Stimulated activated effector memory CD8-positive, alpha-beta T cell treated with anti-CD3 and anti-CD28 coated beads, Interleukin-12 subunit alpha, Interleukin-12 subunit beta, amount 100 ng/mL, for 72 hours (primary cell): Measurements from ENCODE around the gene SDF2.
"Not testable (repeated sequence)": the region's sequence is repeated elsewhere in the genome, so short reads cannot be mapped to it uniquely, and the experiment has no call there.

ENCODE experiments used
- ATAC-seq: fragments of 150-1000 bp; cut with Tn5 transposase; 2 replicates; pipeline ENCODE4 v1.10.0; 2021
- DNase-seq, 2 donors: peaks; one replicate each; pipeline ENCODE4 v3.0.0; 2021 to 2022; ENCODE audit warnings: low spot score in 2 of 2
- H3K27ac Mint-ChIP-seq: one replicate; pipeline ENCODE4 v1.8.0; 2022; ENCODE audit warnings: mild to moderate bottlenecking, mixed read lengths
- H3K36me3 Mint-ChIP-seq: one replicate; pipeline ENCODE4 v1.8.0; 2022; ENCODE audit warnings: mild to moderate bottlenecking, mixed read lengths
- H3K4me1 Mint-ChIP-seq: one replicate; pipeline ENCODE4 v1.8.0; 2022; ENCODE audit warnings: mixed read lengths
- H3K4me3 Mint-ChIP-seq: one replicate; pipeline ENCODE4 v1.8.0; 2022; ENCODE audit warnings: mild to moderate bottlenecking, mixed read lengths
- H3K9me3 Mint-ChIP-seq: one replicate; pipeline ENCODE4 v1.8.0; 2022; ENCODE audit warnings: mixed read lengths

SDF2 gene

DNA sequence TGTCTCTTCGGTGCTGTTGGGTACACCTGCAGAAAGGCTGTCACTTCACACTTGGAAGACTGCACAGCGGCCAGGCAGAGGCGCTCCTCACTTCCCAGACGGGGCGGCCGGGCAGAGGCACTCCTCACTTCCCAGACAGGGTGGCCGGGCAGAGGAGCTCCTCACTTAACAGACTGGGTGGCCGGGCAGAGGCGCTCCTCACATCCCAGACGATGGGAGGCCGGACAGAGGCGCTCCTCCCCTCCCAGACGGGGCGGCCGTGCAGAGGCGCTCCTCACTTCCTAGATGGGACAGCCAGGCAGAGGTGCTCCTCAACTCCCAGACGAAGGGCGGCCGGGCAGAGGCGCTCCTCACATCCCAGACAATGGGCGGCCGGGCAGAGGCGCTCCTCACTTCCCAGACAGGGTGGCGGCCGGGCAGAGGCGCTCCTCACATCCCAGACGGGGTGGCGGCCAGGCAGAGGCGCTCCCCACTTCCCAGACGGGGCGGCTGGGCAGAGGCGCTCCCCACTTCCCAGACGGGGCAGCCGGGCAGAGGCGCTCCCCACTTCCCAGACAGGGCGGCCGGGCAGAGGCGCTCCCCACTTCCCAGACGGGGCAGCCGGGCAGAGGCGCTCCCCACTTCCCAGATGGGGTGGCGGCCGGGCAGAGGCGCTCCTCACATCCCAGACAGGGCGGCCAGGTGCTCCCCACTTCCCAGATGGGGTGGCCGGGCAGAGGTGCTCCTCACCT lies 2.8 kb downstream of the SDF2 start:
- not testable (repeated sequence) for ATAC-seq, H3K27ac Mint-ChIP-seq, H3K4me3 Mint-ChIP-seq, DNase-seq, H3K9me3 Mint-ChIP-seq
- peaks cover 39% of the 10 kb centered on the region for H3K4me1 Mint-ChIP-seq
- H3K36me3 Mint-ChIP-seq, result peaks cover 73% of the 10 kb centered on the region

DNA sequence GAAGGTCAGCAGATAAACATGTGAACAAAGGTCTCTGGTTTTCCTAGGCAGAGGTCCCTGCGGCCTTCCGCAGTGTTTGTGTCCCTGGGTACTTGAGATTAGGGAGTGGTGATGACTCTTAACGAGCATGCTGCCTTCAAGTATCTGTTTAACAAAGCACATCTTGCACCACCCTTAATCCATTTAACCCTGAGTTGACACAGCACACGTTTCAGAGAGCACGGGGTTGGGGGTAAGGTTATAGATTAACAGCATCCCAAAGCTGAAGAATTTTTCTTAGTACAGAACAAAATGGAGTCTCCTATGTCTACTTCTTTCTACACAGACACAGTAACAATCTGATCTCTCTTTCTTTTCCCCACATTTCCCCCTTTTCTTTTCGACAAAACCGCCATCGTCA lies 3.4 kb downstream of the SDF2 start:
- peaks cover 73% of the 10 kb centered on the region for H3K36me3 Mint-ChIP-seq
- not testable (repeated sequence) for ATAC-seq, DNase-seq, H3K9me3 Mint-ChIP-seq, H3K4me3 Mint-ChIP-seq
- H3K4me1 Mint-ChIP-seq, result peaks cover 33% of the 10 kb centered on the region
- H3K27ac Mint-ChIP-seq, result peak overlapping the region; percentile 13

DNA sequence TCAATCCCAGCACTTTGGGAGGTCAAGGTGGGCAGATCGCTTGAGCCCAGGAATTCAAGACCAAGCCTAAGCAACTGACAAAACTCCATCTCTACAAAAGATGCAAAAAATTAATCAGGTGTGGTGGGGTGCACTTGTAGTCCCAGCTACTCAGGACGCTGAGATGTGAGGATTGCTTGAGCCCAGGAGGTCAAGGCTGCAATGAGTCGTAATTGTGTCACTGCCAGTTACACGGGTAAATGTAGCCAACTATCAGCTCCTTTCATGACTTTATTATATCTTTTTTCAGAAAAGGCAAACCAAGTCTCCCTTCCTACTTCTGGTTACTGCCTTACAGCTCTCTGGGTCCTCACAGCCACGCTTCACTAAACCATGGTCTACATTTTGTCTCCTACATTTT lies 4.0 kb downstream of the SDF2 start:
- Mint-ChIP-seq H3K4me1 (peaks cover 28% of the 10 kb centered on the region), H3K27ac (peak overlapping the region; percentile 13), H3K9me3 (no peaks in the 10 kb centered on the region), H3K36me3 (peaks cover 75% of the 10 kb centered on the region), H3K4me3 (no peak overlapping the region)
- DNase-seq (no peak), ATAC-seq (no peak)

DNA sequence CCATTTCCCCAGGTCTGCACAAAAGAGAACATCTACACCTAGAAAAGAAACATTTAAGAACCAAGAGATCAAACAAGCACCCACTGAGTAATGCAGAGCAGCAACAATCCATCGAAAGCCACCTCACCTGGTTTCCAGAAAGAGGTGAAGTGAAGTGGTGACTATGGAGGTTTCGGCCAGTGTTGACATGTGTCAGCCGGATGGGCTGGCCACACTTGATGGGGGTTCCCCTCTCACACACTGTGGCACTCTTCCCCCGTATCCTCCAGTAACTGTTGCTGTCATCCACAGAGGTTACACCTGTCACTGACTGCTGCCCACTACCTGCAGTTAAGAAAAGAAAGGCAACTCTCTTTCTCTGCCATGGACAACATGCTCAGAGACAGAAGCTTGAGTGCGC lies 6.5 kb downstream of the SDF2 start:
- no peak for DNase-seq
- H3K4me3 Mint-ChIP-seq, result no peak overlapping the region
- no peak overlapping the region for H3K27ac Mint-ChIP-seq
- H3K4me1 Mint-ChIP-seq, result peaks cover 14% of the 10 kb centered on the region
- H3K9me3 Mint-ChIP-seq, result no peaks in the 10 kb centered on the region
- ATAC-seq, result peak; percentile 74
- H3K36me3 Mint-ChIP-seq, result peaks cover 83% of the 10 kb centered on the region

DNA sequence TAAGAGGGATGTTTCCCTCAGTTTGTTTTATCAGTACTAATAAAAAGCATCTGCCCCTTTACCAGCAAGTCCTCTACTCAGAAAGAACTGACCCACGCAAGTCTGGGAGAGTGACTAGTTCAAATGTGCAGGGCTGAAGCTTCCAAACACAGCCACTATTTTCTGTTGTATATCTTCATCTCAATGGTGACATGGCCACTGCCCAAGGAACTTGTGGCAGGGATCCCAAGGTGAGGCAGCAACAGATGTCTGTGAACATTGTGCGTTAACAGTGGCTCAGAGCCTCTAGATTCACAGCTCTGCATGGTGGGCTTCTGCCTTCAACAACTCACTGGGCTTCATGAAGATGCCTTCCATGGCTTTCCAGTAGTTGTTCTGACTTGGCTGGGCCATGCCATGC lies 13.0 kb downstream of the SDF2 start:
- DNase-seq (no peak), ATAC-seq (no peak)
- H3K27ac Mint-ChIP-seq, result peak overlapping the region; percentile 54
- H3K4me3 Mint-ChIP-seq, result no peak overlapping the region
- H3K4me1 Mint-ChIP-seq, result peaks cover 25% of the 10 kb centered on the region
- H3K9me3 Mint-ChIP-seq, result no peaks in the 10 kb centered on the region
- H3K36me3 Mint-ChIP-seq, result peaks cover 74% of the 10 kb centered on the region

DNA sequence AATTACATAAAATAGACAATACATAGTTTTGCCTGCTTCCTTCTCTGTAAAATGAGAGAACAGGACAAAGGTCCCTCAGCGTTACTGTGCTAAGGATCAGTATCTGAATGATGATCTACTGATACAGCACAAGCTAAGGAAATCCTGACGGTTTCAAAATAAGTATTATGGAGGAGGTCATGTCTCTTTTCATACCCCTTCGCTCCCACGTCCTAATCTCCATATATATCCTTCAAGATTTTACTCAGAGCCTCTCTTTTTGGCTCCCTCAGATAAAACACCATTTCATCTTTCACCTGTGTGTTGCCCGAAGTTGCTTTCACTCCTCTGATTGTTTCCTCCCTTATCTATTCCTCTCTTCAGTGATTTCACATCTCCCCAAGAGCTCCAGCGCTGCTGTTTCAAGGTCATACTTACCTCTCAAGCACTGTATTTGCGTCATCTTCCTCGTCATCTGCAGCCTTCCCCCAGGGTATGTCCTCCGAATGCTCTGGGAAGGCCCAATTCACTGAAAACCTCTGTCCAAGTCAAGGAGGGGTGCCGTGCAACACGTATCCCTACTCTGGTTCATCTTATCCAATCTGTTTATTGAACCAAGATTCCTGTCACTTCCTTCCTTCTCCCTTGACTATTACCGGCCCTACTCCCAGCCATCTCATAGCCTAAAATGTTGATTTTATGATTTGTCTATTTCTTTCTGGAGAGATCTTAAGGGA lies 15.5 kb downstream of the SDF2 start:
- H3K36me3 Mint-ChIP-seq, result peaks cover 74% of the 10 kb centered on the region
- DNase-seq (no peak), ATAC-seq (no peak)
- H3K4me3 Mint-ChIP-seq, result peak overlapping the region; percentile 90
- H3K4me1 Mint-ChIP-seq, result peaks cover 37% of the 10 kb centered on the region
- no peaks in the 10 kb centered on the region for H3K9me3 Mint-ChIP-seq
- peak overlapping the region; percentile 87 for H3K27ac Mint-ChIP-seq

DNA sequence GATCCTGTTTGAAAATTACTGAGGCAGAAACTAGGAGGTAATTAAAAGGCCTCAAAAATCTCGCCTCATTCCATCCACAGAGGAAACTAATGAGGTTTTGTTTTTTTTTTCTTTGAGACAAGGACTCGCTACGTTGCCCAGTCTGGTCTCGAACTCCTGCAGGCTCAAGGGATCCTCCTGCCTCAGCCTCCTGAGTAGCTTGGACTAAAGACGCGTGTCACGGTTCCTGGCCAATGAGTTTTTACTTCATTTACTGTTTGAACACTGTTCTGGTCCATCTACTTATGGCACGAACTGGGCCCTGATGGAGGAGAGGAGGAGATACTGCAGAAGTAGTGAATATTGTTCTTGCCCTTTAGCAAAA lies 16.1 kb downstream of the SDF2 start:
- Mint-ChIP-seq H3K4me3 (peak overlapping the region; percentile 90), H3K27ac (peak overlapping the region; percentile 87), H3K36me3 (peaks cover 74% of the 10 kb centered on the region), H3K9me3 (no peaks in the 10 kb centered on the region), H3K4me1 (peaks cover 37% of the 10 kb centered on the region)
- ATAC-seq, result no peak
- DNase-seq, result no peak

DNA sequence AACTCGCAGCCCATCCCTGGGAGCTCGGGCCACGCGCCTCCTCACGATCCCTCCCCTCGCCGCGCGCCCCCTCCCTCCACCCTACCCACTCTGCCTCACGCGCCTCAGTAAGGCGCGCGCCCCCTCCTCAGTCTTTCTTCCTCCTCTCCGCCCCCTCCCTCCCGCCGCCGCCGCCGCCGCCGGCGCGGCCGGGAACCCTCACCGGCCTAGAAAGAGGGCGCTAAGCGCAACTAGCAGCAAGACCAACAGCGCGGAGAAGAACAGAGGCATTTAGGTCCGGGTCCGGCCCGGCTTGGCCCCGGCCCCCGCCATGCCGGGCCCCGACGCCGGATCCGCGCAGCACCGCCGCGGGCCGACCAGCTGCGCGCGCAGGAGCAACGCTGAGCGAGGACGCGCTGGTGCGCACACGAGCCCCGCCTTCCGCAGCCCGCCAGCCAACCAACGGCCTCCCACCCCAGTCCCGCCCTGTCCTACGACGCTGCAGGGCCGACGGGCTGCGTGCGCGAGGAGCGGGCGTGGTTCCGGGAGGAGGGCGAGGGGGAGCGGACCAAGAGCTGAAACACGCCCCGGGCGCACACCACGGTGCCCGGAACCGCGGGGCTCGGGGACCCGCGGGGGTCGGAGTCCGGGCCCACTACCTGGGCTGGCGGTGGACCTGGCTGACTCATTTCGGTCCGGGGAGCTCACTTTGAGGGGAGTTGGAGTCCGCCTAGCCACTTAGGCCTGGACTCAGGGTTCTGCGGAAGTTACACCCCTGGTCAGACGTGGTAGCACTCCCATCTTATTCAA lies 16.7 kb downstream of the SDF2 start, which contains the start of gene BLTP2:
TSS of gene BLTP2 (minus strand) at position 372 of the 789 bp plus-strand sequence. CDS start at position 270, 102 bp downstream.
- peak within 1 kb of the TSS; percentile 90 for H3K4me3 Mint-ChIP-seq
- ATAC-seq (peak; percentile 99), DNase-seq (peak; percentile 81 to 96)
- H3K4me1 Mint-ChIP-seq, result peaks cover 42% of the 10 kb centered on the region
- H3K9me3 Mint-ChIP-seq, result no peaks in the 10 kb centered on the region
- peaks cover 74% of the 10 kb centered on the region for H3K36me3 Mint-ChIP-seq
- peak within 1 kb of the TSS; percentile 90 for H3K27ac Mint-ChIP-seq

DNA sequence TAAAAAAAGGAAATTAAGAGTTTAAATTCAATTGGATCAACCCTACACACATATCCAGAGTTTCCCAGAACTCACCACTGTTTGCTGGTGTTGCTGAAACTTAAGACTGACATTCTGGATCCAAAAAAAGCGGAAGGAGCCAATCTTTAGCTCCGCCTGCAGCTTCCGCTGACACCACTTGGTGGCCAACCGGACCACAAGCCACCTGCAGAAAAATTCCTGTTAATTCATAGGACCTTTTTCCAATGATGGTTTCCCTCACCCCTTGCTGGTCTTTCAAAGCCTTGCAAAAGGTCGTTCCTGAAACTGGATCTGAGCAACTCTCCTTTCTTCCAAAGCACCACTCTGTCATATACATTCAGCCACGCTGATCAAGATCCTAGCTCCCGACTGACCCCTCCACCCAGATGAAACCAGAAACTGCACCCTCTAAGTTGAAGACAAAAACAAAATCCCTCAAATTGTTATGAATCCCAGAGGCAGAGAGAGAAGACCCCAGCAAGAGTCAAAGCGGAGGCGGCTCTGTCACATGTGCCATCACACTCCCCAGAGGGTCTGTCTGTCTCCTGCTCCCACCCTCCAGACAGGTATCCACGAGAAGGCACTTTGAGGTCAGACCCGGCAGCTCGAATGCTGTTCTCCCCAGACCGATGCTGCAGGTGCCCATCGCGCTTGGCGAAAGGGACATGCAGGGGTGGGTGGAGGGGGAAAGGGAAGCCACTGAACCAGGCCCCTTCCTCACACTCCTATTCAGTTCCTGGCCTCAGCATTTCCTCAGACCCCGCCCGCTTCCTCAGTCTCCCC lies 17.5 kb downstream of the SDF2 start:
- H3K36me3 Mint-ChIP-seq, result peaks cover 75% of the 10 kb centered on the region
- peak overlapping the region; percentile 90 for H3K4me3 Mint-ChIP-seq
- H3K9me3 Mint-ChIP-seq, result no peaks in the 10 kb centered on the region
- ATAC-seq (peak; percentile 3), DNase-seq (peak in 1 of 2 donors; percentile 60)
- peak overlapping the region; percentile 90 for H3K27ac Mint-ChIP-seq
- peaks cover 47% of the 10 kb centered on the region for H3K4me1 Mint-ChIP-seq

DNA sequence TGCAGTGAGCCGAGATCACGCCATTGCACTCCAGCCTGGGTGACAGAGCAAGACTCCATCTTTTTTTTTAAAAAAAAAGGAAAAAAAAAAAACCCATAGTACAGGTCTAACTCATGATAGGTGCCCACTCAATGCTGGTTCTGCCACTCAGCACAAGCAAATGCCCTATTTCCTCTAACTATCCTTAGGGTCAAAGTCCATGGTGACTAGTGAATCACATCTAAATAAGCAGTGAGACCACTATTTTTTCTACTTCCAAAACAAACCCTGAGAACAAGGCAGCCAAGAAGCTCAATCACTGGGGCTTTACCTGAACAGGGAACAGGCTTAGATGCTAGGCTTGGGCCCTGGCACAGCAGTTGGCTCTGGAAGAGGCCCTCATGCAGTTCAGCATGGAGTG lies 20.1 kb downstream of the SDF2 start:
- H3K4me1 Mint-ChIP-seq, result peaks cover 44% of the 10 kb centered on the region
- DNase-seq, result no peak
- peak overlapping the region; percentile 23 for H3K27ac Mint-ChIP-seq
- H3K9me3 Mint-ChIP-seq, result no peaks in the 10 kb centered on the region
- ATAC-seq, result no peak
- no peak overlapping the region for H3K4me3 Mint-ChIP-seq
- peaks cover 79% of the 10 kb centered on the region for H3K36me3 Mint-ChIP-seq

DNA sequence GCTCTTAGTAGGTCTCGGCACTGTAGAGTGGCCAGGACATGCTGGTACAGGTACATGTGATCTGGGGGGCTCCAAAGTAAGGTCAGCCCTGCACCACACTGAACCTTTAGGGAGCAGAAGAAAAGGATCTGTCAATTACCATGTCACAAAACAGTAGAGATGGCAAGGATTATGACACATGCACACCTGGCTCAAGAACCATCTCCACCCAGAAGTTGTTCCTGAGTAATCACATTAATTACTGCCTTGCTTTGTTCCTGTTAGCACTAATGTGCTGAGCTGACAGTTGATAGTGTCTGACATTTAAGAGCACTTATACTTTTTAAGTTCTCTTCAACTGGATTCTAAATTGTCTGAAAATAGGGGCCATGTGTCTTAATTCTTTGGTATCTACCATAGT lies 26.2 kb downstream of the SDF2 start:
- peaks cover 100% of the 10 kb centered on the region for H3K36me3 Mint-ChIP-seq
- no peak for ATAC-seq
- H3K4me1 Mint-ChIP-seq, result peaks cover 33% of the 10 kb centered on the region
- no peaks in the 10 kb centered on the region for H3K9me3 Mint-ChIP-seq
- no peak overlapping the region for H3K27ac Mint-ChIP-seq
- H3K4me3 Mint-ChIP-seq, result no peak overlapping the region
- DNase-seq, result no peak

DNA sequence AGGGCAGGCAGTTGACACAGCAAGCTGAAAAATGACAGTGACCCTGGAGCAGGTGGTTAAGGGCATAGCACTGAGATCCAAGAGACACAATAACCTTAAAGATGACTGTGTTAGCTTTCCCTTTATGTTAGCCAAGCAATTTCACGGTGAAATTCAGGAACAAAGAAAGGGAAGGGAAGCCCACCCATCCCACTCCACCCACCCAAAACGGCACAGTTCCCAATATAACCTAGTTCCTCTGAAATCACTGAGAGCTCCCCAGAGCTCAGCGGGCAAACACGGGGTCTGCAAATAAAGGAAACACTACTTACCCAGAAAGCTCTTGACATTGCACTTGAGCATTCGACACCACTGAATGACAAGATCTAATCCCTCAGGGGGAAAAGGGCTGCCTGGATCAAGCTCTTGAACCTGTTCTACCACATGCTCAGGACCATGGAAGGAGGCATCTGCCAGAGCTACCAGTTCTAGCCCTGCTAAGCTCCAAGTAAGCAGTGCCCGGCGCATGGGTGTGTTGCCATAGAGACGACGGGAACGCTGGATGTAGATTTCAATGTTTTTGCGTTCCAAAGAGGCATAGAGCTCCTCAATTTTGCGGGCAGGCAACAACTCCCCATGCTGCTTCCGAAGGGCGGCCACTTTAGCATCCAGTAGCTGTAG lies 27.4 kb downstream of the SDF2 start:
- DNase-seq (no peak), ATAC-seq (no peak)
- Mint-ChIP-seq H3K27ac (no peak overlapping the region), H3K4me3 (no peak overlapping the region), H3K4me1 (peaks cover 25% of the 10 kb centered on the region), H3K36me3 (peaks cover 100% of the 10 kb centered on the region), H3K9me3 (no peaks in the 10 kb centered on the region)

DNA sequence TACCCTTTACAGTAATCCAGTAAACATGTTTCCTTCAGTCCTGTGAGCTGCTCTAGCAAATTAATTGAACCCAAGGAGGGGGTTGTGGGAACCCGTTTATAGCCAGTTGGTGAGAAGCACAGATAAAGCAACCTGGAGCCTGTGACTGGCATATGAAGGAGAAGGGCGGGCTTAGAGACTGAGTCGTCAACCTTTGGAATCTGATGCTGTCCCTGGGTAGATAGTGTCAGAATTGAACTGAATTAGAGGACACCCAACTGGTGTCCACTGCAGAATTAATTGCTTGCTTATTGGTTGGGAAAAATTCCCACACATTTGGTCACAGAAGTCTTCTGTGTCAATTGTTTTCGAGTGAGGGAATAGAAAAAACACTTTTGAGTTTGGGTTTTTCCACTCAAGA lies 34.9 kb downstream of the SDF2 start:
- no peaks in the 10 kb centered on the region for H3K9me3 Mint-ChIP-seq

DNA sequence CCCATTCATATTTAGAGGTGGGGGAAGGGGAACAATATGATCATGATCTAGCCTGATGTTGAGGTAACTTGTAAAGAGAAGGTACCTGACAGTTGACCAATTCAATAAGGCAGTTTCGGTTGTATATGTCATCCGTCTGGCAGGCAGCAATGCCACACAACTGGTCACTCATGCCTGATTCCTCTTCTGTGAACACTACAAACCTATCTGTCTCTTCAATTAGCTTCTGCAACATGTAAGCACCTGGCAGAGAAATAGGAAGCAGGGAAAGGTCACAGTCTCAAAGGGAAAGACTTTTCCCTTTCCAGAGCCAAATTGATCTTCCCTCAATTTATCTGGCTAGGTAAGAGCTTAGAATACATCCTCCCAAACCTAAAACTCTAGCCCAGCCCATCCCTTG lies 37.6 kb downstream of the SDF2 start:
- Mint-ChIP-seq H3K9me3 (no peaks in the 10 kb centered on the region), H3K4me1 (peaks cover 12% of the 10 kb centered on the region), H3K4me3 (no peak overlapping the region), H3K36me3 (peaks cover 100% of the 10 kb centered on the region), H3K27ac (no peak overlapping the region)
- ATAC-seq, result no peak
- no peak for DNase-seq

More for the DNA sequence above, 34.9 kb downstream of the SDF2 start:
- Mint-ChIP-seq H3K4me3 (no peak overlapping the region), H3K27ac (no peak overlapping the region), H3K36me3 (peaks cover 100% of the 10 kb centered on the region), H3K4me1 (peaks cover 12% of the 10 kb centered on the region)
- no peak for ATAC-seq
- no peak for DNase-seq
